ENCODE results near the gene SGPL1. TPM values are rescaled to one million over a fixed set of nuclear protein-coding genes. Genes with fewer than 3 reads are reported as not detected.

SGPL1 gene
- total RNA-seq, 1 experiment from 2014 or later, result 52.6 TPM

- Histone ChIP-seq H4K91ac (ENCODE audit: insufficient read length, low read depth, low read length) (no peak overlapping the region), H3K9ac (ENCODE audit: extremely low read depth, insufficient read length, low read length) (no peak overlapping the region), H4K8ac (replicated peaks; ENCODE audit: insufficient read length, low read depth, low read length) (no peak overlapping the region), H3K79me1 (ENCODE audit: insufficient read depth, low read depth, low read length, poor library complexity, severe bottlenecking) (no peaks in the 10 kb centered on the region), H3K9me3 (ENCODE audit: control insufficient read depth, low read depth, low read length) (no peaks in the 10 kb centered on the region), H4K5ac (ENCODE audit: insufficient read length, low read depth, low read length) (no peak overlapping the region), H3K4me2 (ENCODE audit: insufficient read depth, insufficient read length, low read length) (no peak overlapping the region), H3K23me2 (ENCODE audit: insufficient read length, low read depth, low read length, poor library complexity, severe bottlenecking) (no peaks in the 10 kb centered on the region), H2BK20ac (ENCODE audit: low read depth, low read length, poor library complexity, severe bottlenecking) (no peak overlapping the region), H2BK15ac (ENCODE audit: low read depth, low read length) (no peak overlapping the region), H3K4ac (ENCODE audit: low read depth, low read length) (no peak overlapping the region), H3K27ac (ENCODE audit: insufficient read length, low read depth, low read length) (no peak overlapping the region), H4K20me1 (ENCODE audit: control insufficient read depth, insufficient read depth, insufficient read length) (no peaks in the 10 kb centered on the region), H3K23ac (ENCODE audit: insufficient read length, low read depth, low read length) (no peak overlapping the region), H2AFZ (ENCODE audit: low read length) (no peak overlapping the region), H3K14ac (ENCODE audit: insufficient read depth, low read length) (no peak overlapping the region), H3K27me3 (ENCODE audit: insufficient read depth, low read length) (no peaks in the 10 kb centered on the region), H3K4me1 (ENCODE audit: insufficient read depth, low read length) (no peaks in the 10 kb centered on the region), H2AK5ac (ENCODE audit: insufficient read length, low read length) (no peak overlapping the region), H2BK12ac (ENCODE audit: insufficient read length, low read depth, low read length) (no peak overlapping the region), H3K79me2 (ENCODE audit: insufficient read depth, low read length) (no peaks in the 10 kb centered on the region), H3K56ac (ENCODE audit: insufficient read length, low read depth, low read length) (no peak overlapping the region), H3K18ac (ENCODE audit: insufficient read length, low read depth, low read length) (no peak overlapping the region), H2BK5ac (ENCODE audit: insufficient read length, low read length) (no peak overlapping the region), H3T11ph (ENCODE audit: low read length) (no peak overlapping the region), H2BK120ac (ENCODE audit: low read depth, low read length, poor library complexity, severe bottlenecking) (no peak overlapping the region)
- no peak for DNase-seq
- no CpG with 5 or more reads among the region's 5 CpGs for WGBS (ENCODE audit: extremely low coverage, insufficient read length, low lambda C conversion rate)
- TF ChIP-seq CTCF (conservative IDR thresholded peaks at IDR 0.05), result no peak
- no peak overlapping the region; a peak in 1 of 7 replicates for H3K27ac Mint-ChIP-seq
- H3K27me3 Mint-ChIP-seq (ENCODE audit: low read depth), result no peaks in the 10 kb centered on the region
- no peaks in the 10 kb centered on the region for H3K9me3 Mint-ChIP-seq
- no peak overlapping the region for H3K4me3 Mint-ChIP-seq
- peaks cover 4 to 62% (median 40%) of the 10 kb centered on the region in 3 experiments; a peak in 6 of 7 replicates for H3K36me3 Mint-ChIP-seq (ENCODE audit: insufficient read depth in 1 of 3, low read depth in 3 of 3)
- H3K4me1 Mint-ChIP-seq, result no peaks in the 10 kb centered on the region
These were observed 36.1 kb downstream of the SGPL1 start for GRCh38 chr10:70851597-70852475.
